ENCODE results near the gene TRAPPC6A. TPM values are rescaled to one million over a fixed set of nuclear protein-coding genes. Genes with fewer than 3 reads are reported as not detected.
"Not testable (repeated sequence)": the region's sequence is repeated elsewhere in the genome, so short reads cannot be mapped to it uniquely, and the experiment has no call there.

The TRAPPC6A gene
- total RNA-seq, 1 donor from 2014 or later, result 13.7 TPM

GRCh38 chr19:45118591-45119355 lies 59.3 kb downstream of the TRAPPC6A start:
- ATAC-seq; DNase-seq; intact Hi-C loops (cut with micrococcal nuclease): not testable (repeated sequence)

GRCh38 chr19:45118106-45118505 lies 59.9 kb downstream of the TRAPPC6A start:
- intact Hi-C loops (cut with micrococcal nuclease), result no loop called here
- DNase-seq (no peak), ATAC-seq (peak; percentile 10)

GRCh38 chr19:45117671-45118070 lies 60.4 kb downstream of the TRAPPC6A start:
- intact Hi-C loops (cut with micrococcal nuclease), result no loop called here
- ATAC-seq, result no peak
- no peak for DNase-seq

- ATAC-seq (no peak), DNase-seq (no peak)
- intact Hi-C loops (cut with micrococcal nuclease), result no loop called here
Measured at GRCh38 chr19:45117167-45117594, 60.9 kb downstream of the TRAPPC6A start.

- no peak for ATAC-seq
- intact Hi-C loops (cut with micrococcal nuclease), result no loop called here
- no peak for DNase-seq
Measured at GRCh38 chr19:45115809-45116615, 62.0 kb downstream of the TRAPPC6A start.

- no peak for DNase-seq
- ATAC-seq, result no peak
- intact Hi-C loops (cut with micrococcal nuclease), result no loop called here
Measured at GRCh38 chr19:45114116-45114515, 63.9 kb downstream of the TRAPPC6A start.

GRCh38 chr19:45113628-45114027 lies 64.4 kb downstream of the TRAPPC6A start:
- ATAC-seq (no peak), DNase-seq (no peak)
- intact Hi-C loops (cut with micrococcal nuclease), result no loop called here

Other genes starting within 250 kb of the TRAPPC6A start
- gene APOC4, start 236.0 kb downstream of the TRAPPC6A start, total RNA-seq, result not detected
- gene APOC2, start 232.2 kb downstream of the TRAPPC6A start, total RNA-seq, result not detected
- gene CLPTM1, start 222.9 kb downstream of the TRAPPC6A start, total RNA-seq, result 97.6 TPM
- gene RELB, start 176.8 kb downstream of the TRAPPC6A start, total RNA-seq, result 3.5 TPM
- 33.9 TPM for gene CLASRP, start 139.2 kb downstream of the TRAPPC6A start, total RNA-seq
- gene ZNF296, start 101.8 kb downstream of the TRAPPC6A start, total RNA-seq, result 0.20 TPM
- 14.4 TPM for gene GEMIN7, start 99.0 kb downstream of the TRAPPC6A start, total RNA-seq
- 16.0 TPM for gene PPP1R37, start 85.1 kb downstream of the TRAPPC6A start, total RNA-seq
- 0.07 TPM for gene NKPD1, start 17.3 kb downstream of the TRAPPC6A start, total RNA-seq
- gene BLOC1S3, start 547 bp upstream of the TRAPPC6A start, total RNA-seq, result 6.0 TPM
- 0.94 TPM for gene EXOC3L2, start 67.2 kb upstream of the TRAPPC6A start, total RNA-seq
- 26.2 TPM for gene MARK4, start 73.0 kb upstream of the TRAPPC6A start, total RNA-seq
- gene CKM, start 144.6 kb upstream of the TRAPPC6A start, total RNA-seq, result 6,589 TPM
- gene KLC3, start 162.5 kb upstream of the TRAPPC6A start, total RNA-seq, result not detected
- 9.9 TPM for gene ERCC2, start 192.3 kb upstream of the TRAPPC6A start, total RNA-seq
- 222 TPM for gene PPP1R13L, start 226.8 kb upstream of the TRAPPC6A start, total RNA-seq
- gene POLR1G, start 228.4 kb upstream of the TRAPPC6A start, total RNA-seq, result 7.0 TPM
- gene ERCC1, start 245.7 kb upstream of the TRAPPC6A start, total RNA-seq, result 150 TPM